HG02981 (cell line): ENCODE measurements around the gene PLCB1.
A peak's percentile ranks its signal among the peaks of the same experiment; 100 is the strongest.
"Not testable (repeated sequence)": the region's sequence is repeated elsewhere in the genome, so short reads cannot be mapped to it uniquely, and the experiment has no call there.

Experiments
- ATAC-seq: cut with Tn5 transposase; IDR thresholded peaks from one replicate; pipeline ENCODE4 v1.9.1; 2021; ENCODE audit warnings: mild to moderate bottlenecking, moderate library complexity; ENCODE audit not compliant: unreplicated experiment

Gene PLCB1

DNA sequence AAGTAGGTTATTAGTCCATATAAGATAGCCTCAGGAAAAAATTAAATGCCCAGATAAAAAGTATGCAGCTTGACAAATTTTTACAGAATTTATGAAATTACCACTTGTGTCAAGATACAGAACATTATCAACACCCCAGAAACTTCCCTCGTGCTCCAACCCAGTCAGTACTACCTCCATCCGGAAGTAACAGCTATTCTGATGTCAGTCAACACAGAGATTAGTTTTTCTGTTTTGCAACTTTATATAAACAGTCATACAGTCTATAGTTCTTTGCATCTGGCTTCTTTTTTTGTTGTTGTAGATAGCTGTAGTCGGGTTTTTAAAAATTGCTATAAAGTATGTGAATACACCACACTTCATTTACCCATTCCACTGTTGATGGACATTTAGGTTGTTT, 721.1 kb downstream of the PLCB1 start:
- not testable (repeated sequence) for ATAC-seq

DNA sequence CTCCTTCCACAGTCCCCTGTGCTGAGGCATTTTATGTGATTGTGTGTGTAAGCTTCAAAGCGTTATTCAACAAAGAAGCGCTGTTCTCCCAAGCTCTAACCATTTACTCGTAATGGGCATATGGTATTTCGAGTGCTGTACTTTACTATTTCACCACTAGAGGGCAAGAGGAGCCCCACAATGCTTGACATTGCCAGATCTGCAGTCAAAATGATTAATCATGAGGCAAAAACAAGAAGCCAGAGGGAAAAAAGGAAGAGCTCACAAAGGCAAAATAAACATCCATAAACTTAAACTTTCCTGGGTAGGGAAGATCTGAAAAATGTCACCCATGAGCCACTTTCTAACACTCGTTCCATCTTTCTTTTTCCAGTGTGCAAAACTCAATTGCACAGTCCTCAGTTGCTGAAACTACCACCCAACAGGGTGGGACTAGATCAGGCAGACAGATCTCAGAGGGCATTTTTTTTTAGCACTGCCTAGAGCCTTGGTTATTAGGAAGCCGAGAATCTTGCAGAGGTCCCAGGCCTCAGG, 721.8 kb downstream of the PLCB1 start:
- ATAC-seq: peak; percentile 78

DNA sequence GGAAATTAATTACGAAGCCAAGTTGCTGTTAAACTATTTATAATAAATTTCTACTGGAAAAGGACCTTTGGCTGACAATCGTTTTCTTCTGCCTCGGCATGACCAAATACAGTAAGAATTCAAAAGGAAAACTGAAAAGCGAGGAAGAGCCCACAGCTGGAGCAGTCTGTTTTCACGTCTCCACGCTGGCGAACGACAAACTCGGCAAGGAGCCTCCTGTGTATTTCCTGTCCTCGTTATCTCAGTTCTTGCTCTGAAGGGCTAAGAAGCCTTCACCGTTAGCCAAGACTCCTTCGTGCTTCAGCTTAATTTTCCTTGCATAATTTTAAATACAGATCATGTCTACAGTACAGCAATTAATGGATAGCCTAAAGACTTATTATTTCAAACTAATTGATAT, 722.5 kb downstream of the PLCB1 start:
- no peak for ATAC-seq

DNA sequence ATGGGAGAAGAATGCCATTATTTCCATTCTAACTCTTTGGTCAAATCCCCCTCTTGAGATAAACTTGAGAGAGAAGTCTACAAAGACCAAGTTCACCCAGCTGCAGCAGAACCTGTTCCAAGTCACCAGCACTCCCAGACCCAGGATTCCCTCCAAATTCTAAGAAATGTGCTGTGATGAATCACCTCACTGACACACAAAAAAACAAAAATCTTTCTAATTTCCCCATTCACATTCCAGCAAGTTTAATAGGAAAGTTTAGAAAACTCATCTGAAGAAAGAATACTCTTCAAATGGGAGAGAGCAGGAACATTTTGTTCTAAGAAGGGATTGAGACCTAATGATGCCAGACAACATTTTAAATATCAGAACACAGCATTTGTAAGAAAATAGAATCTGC, 723.2 kb downstream of the PLCB1 start:
- ATAC-seq: no peak

DNA sequence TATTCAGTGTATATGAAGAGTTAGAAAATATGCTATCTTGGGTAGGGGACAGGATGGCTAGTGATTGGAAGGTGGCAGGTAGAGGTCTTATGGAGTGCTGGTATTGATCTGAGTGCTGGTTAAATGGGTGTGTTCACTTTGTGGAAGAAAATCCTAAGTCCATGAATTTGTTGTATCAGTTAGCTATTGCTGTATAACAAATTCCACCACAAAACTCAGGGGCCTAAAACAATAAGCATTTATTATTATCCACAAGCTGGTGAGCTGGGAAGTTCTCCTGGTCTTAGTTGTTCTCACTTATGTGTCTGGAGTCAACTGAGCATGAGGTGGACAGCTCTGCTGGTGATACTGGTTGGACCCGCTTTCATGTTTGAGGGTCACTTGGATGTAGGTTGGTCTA, 724.6 kb downstream of the PLCB1 start:
- ATAC-seq: no peak

DNA sequence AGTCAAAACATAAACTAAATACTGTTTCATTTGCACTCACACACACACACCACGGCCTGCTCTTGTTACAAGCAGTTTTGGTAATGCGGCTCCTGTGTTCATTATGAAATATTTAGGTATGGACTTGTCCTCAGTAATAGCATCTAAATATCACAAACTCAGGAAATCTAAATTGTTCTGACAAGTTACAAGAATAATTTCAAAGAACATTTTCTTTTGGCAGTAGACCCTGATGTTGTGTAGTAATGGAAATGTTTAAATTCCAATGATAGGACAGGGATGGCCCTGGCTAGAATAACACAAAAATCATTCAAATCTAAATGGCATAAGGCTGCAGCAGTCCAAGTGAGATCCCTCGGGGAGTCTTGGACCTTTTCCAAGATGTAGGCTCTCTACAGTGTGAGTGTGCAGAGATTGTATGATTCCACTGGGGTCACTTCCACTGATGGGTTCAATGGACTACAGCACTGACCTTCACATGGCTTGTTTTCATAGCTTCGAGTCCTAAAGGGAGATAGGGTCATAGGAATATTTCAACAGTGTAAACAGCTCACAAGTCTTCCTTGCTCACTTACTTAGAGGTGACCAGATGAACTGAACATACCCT, 726.2 kb downstream of the PLCB1 start:
- ATAC-seq: no peak

DNA sequence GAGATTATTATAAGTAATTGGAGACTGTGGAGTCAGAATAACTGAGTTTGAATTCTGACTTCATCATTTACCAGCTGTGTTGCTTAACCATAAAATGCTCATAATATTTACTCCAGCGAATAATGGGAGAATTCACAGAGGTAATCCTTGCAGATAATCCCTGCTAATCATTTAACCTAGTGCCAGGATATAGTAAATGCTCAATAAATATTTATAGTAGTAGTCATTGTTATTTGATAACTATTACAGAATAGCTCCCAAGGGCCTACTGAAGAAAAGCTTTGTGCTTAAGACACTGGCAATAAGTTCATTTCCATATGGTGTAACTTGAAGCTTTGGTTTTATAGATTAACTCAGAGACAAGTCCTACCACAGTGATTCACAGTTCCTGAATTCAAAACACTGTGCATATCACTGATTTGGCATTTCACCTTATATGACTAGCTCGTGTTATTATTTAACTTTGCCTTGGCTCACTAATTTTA, 728.0 kb downstream of the PLCB1 start:
- ATAC-seq: peak; percentile 94

DNA sequence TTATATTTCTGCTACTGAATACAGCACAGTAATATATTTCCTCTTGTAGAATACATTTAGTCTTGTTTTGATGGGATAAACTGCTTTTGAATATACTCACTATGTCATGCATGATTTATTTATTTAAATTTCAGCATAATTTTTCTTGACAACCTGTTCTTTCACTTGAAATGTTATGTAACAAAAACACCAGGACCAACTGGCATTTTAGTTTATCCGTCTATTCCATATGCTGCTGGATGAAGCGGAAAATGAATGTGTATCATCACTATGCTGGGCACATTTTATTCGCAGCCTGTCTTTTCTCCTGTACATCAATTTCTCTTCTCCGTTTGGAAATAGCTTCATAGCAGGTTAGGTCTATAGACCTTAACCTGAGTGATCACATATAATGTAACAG, 730.0 kb downstream of the PLCB1 start:
- ATAC-seq: no peak

DNA sequence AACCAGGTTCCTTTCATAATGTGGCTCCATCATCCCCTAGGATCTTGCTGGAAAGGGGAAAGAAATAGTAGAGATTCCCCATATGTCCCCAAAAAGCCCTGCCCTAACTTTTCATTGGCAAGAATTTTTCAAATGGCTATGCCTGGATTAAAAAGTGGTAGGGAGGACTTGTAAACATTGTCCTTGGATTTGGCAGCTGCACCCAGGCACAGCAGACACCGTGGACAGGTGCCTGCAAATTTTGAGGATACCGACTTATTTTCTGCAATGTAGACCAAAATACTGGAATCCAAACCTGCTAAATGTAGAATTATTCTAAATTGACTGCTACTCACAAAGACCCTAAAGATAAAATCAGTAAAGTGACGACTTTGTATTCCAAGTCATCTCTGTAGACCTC, 733.6 kb downstream of the PLCB1 start:
- ATAC-seq: no peak

DNA sequence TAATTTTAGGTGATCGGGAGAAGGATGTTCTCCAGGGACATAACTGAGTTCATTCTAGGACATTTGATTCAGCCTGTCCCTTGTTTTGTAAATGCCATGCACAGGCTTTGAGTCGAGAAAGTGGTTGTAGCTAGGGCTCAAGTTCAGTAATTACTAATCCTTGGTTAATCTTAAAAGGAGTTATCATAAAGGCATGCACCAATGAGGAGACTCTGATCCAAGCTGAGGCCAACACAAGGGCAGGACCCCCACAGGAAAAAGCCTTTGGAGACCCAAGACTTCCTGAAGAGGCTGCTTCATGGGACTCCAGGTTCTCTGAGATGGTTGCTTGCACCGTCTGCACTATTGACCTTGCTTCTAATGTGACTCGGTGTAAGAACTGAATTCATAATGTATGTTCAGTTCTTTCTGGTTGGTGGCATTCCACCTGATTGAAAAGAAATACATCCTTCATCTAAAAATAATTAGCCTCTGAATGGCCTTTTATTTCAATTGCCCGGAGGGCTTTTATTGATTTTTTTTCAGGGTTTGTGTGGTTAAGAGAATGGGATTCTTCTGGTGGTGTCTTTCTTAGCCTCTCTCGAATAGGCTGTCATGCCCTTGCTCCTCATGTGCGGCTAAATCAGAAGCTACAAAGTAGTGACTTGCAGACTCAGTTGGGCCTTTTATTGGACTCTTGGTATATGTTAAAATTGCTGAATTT, 735.1 kb downstream of the PLCB1 start:
- no peak for ATAC-seq

DNA sequence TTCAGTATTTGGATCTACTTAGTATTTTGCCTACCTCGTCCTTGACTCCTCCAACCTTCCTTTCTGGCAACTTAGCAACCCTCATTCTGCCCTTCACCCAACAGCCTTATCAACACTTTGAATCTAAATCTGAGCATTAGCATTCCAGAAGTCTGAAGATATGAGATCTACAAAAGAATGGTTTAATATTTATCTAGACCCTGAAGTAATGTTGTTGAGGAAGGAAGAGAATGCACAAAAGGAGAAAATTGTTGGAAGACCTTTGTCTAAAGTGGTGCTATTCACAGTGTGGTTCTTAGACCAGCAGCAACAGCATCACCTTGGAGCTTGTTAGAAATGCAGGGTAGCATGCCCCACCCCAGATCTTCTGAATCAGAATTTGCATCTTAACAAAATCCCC, 738.6 kb downstream of the PLCB1 start:
- no peak for ATAC-seq

DNA sequence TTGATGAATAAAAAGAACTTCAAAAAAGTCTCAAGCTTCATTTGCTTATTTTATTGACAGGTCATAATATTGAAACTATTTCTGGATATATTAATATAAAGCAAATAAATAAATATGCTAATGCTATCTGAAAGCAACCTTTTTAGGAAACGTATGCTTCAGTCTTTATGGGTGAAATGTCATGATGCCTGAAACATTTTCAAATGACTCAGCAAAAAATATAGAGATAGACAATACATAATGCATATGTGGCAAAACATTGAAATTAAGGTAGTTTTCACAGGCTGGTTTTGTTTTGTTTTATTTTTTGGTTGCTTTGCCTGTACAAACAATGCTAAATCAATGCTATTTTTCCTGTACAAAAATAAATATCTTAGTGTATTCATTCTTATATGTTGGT, 742.4 kb downstream of the PLCB1 start:
- no peak for ATAC-seq

DNA sequence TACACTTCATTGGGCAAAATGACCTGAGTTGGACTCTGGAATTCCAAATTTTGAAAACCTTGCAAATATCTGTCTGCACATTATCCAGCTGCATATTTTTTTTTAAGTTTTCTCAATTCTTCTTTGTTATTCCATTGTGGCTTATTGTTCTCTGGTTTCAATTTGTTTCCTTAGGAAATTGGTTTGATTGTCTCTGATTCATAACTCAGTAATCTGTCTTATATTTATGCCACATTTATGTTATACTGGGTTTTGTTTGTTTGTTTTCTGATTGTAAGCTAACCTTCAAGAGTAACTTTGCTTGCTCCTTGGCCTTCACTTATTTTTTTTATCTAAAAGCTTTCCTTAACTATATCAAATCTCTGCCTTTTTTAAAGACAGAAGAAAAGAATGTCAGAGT, 743.5 kb downstream of the PLCB1 start:
- ATAC-seq: no peak

DNA sequence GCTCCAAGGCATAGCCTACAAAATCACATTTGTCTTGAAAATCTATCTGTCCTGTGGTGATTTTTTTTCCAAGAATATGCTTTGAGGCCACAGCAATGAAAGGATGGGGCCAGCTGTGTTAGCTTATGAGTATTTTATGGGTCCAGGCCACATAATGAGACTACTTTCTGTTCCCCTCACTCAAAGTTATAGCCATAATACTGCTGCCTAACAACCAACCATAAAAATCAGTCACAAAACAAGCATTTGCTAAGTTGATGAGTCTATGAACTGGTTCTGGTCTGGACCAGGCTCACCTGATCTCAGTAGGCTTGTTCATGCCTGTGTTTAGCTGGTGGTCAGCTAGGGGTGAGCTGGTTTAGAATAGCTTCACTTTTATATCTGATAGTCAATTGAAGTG, 744.3 kb downstream of the PLCB1 start:
- ATAC-seq: no peak

DNA sequence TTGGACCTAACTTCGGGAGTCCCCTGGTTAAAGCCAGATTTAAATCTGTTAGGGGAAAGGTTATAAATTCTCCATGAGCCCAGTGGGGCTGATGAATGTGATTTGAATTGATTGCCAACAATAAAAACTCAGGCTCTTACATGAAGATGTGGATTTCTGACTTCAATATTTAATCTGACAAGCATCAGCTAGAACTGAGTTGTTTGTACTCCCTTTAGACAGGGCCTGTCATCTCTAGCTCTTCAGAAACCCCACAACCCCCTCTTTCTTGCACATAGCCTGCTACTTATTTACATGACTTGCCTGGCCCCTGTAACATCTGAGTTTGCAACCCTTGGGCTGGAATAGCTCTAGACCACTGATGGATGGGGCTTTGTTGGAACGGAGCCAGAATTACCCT, 745.2 kb downstream of the PLCB1 start:
- no peak for ATAC-seq

DNA sequence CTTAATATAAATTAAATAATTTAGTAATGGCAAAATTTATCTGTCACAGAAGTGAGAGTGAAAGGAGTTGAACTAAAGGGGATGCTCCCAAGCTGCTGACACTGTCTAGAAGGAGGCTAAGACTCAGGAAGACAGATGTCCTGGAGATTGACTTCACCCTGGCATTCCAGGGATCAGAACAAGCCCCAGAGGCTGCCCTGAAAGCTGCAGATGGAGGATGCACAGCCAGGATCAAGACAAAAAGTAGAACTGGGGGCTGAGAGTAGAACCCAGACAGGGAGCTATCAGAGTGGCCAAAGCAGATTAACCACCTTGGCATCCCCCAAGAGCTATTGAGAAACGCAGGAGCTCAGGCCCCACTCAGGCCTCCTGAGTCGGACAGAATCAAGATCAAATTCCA, 747.6 kb downstream of the PLCB1 start:
- ATAC-seq: no peak

DNA sequence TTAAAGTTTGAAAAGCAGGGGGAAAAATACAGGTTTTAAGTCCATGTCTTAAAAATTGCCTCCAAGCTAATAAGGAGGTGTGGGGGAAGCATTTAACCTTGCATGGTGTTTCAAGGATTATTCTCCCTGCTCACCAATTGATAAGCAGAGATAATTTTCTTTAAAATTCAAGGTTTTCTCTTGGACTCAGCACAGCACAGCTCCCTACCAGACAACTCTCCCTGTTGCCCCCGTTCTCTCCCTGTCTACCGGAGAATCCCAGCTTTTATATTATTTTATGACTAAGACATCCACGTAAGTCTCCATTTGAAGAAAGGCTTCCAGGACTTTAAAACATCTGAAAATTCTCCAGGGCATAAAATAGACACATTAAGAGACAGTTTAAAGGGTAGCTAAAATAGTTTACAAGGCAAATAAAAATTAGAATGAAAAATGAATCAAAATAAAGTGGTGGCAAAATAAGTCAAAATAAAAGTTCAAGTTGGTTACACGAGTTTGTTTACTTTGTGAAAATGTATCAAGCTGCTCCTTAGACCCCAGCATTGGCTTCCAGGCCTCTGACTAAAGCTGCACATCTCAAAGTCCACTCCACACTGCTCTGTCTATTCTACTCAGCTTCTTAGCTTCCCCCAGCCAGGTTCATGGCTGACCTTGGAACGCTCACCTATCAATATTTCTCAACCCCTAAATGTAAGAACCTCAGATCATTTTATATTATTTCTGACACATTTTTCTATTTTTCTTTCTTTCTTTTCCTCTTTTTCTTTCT, 748.2 kb downstream of the PLCB1 start:
- ATAC-seq: no peak

DNA sequence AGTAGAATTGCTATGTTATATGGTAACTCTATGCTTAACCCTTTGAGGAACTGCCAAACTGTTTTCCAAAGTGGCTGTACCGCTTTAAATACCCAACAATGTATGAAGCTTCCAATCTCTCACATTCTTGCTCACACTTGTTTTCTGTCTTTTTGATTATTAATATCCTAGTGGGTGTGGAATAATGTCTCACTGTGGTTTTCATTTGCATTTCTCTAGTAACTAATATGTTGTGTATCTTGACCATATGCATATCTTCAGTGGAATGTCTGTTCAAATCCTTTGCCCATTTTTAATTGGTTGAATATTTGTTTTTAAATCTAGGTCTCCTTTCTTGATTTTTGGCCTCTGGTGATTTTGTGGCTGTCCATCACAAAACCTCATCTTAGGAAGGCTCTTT, 759.0 kb downstream of the PLCB1 start:
- no peak for ATAC-seq

DNA sequence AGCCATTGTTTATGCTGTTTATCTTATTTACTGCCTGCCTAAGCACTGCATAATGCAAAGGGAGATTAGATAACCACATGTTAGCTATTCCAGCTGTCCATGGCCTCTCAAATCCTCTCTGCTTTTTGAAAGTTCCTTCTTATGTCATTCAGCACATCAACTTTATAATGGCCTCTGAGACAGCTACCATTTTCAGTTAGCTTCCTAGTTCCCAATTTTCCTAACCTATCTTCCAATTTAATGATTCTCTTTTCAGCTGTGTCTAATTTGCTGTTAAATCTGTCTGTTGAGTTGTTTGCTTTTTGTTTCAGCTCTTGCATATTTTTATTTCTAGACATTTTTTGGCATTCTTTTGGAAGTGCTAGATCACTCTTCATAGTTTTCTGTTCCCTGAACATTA, 763.4 kb downstream of the PLCB1 start:
- no peak for ATAC-seq

DNA sequence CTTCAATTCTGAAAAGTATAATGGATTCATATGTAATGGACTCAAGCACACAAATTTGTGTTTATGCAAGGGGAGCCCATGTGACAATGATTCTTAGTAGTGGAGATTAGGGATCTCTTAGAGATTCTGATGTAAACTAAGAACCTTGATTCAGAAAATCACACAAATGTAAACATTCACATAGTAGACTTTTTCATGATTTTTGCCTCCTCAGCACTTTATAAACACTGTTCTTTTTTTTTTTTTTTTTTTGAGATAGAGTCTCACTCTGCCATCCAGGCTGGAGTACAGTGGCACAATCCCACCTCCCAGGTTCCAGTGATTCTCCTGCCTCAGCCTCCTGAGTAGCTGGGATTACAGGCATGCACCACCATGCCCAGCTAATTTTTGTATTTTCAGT, 766.8 kb downstream of the PLCB1 start:
- ATAC-seq: no peak

DNA sequence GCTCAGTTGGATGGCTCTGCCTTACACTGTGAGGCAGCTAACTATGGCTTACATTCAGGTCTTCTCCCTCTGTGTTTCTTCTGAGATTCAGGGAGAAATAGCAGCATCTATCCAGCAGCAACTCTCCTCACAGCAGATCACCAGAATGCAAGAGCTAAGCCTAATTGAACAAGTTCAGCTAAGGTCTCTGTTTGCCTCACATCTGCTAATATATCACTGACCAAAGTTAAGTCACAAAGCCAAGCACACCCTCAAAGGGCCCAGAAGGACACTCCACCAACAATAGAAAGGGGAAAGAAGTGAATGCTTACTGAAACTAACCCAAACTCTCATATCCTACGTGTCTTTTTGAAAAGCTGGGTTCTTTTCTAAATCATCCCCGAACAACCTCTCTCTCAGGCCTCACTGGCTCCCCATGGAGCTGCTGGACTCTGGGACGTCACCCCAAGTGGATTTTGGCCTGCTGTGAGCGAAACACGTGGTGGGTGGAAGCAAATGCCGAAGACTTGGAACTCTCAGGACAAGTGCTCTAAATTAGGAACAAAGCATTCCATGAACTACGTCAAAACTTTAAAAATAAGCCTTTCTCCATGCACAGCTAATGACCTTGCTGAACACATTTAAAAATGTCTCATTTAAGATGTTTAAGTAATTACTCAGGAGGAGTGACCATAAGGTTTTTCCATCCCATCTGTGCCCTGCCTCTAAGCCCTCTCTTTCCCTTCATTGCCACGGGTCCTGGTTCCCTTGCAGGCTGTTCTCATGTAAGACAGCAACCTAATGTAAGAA, 769.4 kb downstream of the PLCB1 start:
- no peak for ATAC-seq
